HEK293T (cell line): ENCODE results near the gene B4GAT1.

Experiments
- CTCF ChIA-PET: fragments of 350-600 bp; formaldehyde crosslinking; extraction: SDS; loops from one replicate; lab custom pipeline; 2021; ENCODE audit warnings: antibody characterized with exemption, inconsistent platforms; lab: Yijun Ruan, JAX
- POLR2A ChIA-PET: fragments of 350-600 bp; formaldehyde crosslinking; extraction: SDS; loops from one replicate; lab custom pipeline; 2020; ENCODE audit warnings: antibody characterized with exemption, inconsistent platforms; lab: Yijun Ruan, JAX
- DNase-seq: peaks from one replicate; pipeline ENCODE4 v3.0.0; 2012; ENCODE audit warnings: mixed read lengths; ENCODE audit errors: extremely low spot score
- ARNT ChIP-seq: fragments of 450-650 bp; IDR thresholded peaks from 2 replicates; pipeline ENCODE4 v1.6.1; 2017; ENCODE audit warnings: mild to moderate bottlenecking
- BHLHE40 ChIP-seq: fragments of 450-650 bp; IDR thresholded peaks from 2 replicates; pipeline ENCODE4 v1.6.1; 2016; ENCODE audit warnings: mild to moderate bottlenecking, moderate library complexity, borderline replicate concordance
- CTBP1 ChIP-seq: fragments of 450-650 bp; IDR thresholded peaks from 2 replicates; pipeline ENCODE4 v1.6.1; 2016; ENCODE audit warnings: borderline replicate concordance
- ELF4 ChIP-seq: fragments of 450-650 bp; IDR thresholded peaks from 2 replicates; pipeline ENCODE4 v1.6.1; 2017; ENCODE audit warnings: antibody characterized with exemption
- FOXA1 ChIP-seq: fragments of 450-650 bp; IDR thresholded peaks from 2 replicates; pipeline ENCODE4 v1.6.1; 2016; ENCODE audit warnings: mild to moderate bottlenecking
- FOXK2 ChIP-seq: fragments of 450-650 bp; IDR thresholded peaks from 2 replicates; pipeline ENCODE4 v1.6.1; 2016; ENCODE audit warnings: mild to moderate bottlenecking
- FOXM1 ChIP-seq: fragments of 450-650 bp; IDR thresholded peaks from 2 replicates; pipeline ENCODE4 v1.6.1; 2017; ENCODE audit warnings: mild to moderate bottlenecking, borderline replicate concordance
- HDGF ChIP-seq: fragments of 450-650 bp; IDR thresholded peaks from 2 replicates; pipeline ENCODE4 v1.6.1; 2017; ENCODE audit warnings: antibody characterized with exemption, borderline replicate concordance
- L3MBTL2 ChIP-seq: fragments of 450-650 bp; conservative IDR thresholded peaks from 2 replicates; pipeline ENCODE4 v1.6.1; 2016; ENCODE audit warnings: mild to moderate bottlenecking
- LEF1 ChIP-seq: fragments of 450-650 bp; IDR thresholded peaks from 2 replicates; pipeline ENCODE4 v1.6.1; 2017; ENCODE audit warnings: mild to moderate bottlenecking, borderline replicate concordance
- NFRKB ChIP-seq: fragments of 450-650 bp; IDR thresholded peaks from 2 replicates; pipeline ENCODE4 v1.6.1; 2016; ENCODE audit warnings: mild to moderate bottlenecking, moderate library complexity
- SP1 ChIP-seq: fragments of 450-650 bp; IDR thresholded peaks from 2 replicates; pipeline ENCODE4 v1.6.1; 2017
- SUZ12 ChIP-seq: fragments of 450-650 bp; IDR thresholded peaks from 2 replicates; pipeline ENCODE4 v1.6.1; 2016; ENCODE audit warnings: mild to moderate bottlenecking
- TARDBP ChIP-seq: fragments of 450-650 bp; IDR thresholded peaks from 2 replicates; pipeline ENCODE4 v1.6.1; 2016
- ZNF384 ChIP-seq: fragments of 450-650 bp; IDR thresholded peaks from 2 replicates; pipeline ENCODE4 v1.6.1; 2016
- TF ChIP-seq, protein P1 (sequence below): fragments of 450-650 bp; IDR thresholded peaks from 2 replicates; pipeline ENCODE4 v1.6.1; 2016

B4GAT1 gene

DNA sequence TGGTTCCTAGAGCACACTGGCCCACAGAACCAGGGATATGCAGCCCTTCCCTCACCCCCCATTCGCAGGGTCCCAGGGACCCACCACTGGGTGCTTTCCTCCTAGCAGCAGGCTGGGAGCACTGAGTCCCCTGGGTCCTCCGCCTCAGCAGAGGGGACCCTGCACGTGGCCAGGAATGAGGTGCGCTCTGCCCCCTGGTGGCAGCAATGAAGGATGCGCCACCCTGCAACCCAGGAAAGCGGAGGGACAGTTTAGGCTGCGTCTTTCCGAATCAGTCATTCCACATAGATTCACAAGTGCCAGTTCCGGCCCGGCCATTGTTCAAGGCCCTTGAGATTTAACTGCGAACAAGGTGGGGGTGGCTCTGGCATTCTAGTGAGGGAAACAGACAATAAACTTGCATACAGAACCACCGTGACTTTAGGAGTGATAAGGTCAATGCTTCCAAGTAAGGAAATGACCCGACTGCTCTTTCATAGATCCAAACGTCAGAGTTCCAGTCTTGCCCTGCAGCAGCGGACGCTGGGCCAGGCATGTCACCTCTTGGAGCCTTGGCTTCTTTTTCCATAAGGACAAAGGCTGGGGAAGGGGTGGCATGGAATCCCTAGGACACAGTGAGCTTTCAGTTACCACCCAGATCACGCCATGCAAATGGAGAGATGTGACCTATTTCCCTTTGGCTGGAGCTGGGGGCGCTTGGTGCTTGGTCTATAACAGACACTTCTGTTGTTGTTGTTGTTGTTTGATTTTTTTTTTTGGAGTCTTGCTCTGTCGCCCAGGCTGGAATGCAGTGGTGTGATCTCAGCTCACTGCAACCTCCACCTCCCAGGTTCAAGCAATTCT, 18.9 kb downstream of the B4GAT1 start:
- peak; percentile 83 for TF ChIP-seq L3MBTL2
- no peak for TF ChIP-seq ZNF384
- TF ChIP-seq, protein P1, sequence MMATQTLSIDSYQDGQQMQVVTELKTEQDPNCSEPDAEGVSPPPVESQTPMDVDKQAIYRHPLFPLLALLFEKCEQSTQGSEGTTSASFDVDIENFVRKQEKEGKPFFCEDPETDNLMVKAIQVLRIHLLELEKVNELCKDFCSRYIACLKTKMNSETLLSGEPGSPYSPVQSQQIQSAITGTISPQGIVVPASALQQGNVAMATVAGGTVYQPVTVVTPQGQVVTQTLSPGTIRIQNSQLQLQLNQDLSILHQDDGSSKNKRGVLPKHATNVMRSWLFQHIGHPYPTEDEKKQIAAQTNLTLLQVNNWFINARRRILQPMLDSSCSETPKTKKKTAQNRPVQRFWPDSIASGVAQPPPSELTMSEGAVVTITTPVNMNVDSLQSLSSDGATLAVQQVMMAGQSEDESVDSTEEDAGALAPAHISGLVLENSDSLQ: no peak
- ChIA-PET POLR2A (no interaction called here), CTCF (interaction anchor here (0.6 to 2.2 kb wide), 6 partner anchors 16 to 509 kb away, joined by 3 to 11 read pairs (median 4); no protein-coding TSS in a partner anchor)
- peak; percentile 86 for DNase-seq

DNA sequence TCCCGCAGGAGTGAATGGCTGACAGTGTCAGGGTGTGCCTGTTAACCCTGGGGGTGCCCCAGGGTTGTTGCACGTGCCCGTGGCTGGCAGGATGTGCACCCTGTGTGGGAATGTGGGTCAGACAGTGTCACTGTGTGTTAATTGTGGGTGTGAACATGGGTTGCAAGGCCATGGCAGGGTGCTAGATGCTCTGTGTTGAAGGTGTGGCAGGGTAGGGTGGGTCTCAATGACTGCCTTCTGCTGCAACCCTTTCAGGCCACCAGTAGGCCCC, 19.5 kb downstream of the B4GAT1 start:
- CTCF ChIA-PET: no interaction called here

DNA sequence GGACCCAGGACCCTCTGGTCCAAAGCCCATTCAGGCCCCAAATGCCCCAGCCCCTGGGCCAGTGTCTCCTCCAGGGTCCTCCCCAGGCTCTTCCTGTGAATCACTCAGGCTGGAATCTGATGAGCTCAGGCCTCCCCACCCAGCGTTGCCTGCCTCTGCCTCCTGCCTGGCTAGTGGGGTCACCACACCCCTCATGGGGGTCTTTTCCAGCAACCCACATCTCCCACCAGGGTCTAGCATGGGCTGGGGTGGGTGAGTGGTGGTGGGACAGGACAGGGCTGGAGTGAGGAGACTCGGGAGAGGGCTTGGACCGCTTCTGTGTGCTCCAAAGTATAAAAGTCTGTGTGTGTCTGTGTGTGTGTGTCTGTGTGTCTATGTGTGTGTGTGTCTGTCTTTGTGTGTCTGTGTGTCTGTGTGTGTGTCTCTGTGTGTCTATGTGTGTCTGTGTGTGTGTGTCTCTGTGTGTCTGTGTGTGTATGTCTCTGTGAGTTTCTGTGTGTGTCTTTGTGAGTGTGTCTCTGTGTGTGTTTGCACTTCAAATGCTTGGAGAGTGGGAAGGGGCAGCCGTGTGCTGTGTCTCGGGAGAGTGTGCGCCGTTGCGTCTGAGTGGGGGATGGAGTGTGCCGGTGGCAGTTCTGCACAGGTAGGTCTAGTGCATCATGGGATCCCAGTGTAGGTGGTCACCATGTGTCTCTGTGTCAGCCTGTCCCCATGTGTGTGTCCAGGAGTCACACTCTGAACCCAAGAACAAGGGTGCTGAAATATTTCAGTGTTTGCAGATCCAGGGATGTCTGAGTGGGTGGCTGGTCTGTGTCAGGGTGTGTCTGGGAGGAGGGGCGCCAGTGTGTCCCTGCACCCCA, 20.0 kb downstream of the B4GAT1 start:
- DNase-seq: no peak

More for the DNA sequence above, 19.5 kb downstream of the B4GAT1 start:
- POLR2A ChIA-PET: no interaction called here
- TF ChIP-seq L3MBTL2 (no peak), TARDBP (no peak), BHLHE40 (no peak), HDGF (no peak), CTBP1 (no peak), ARNT (no peak), LEF1 (no peak), FOXK2 (no peak), FOXM1 (no peak), FOXA1 (no peak), SUZ12 (no peak), ZNF384 (no peak), NFRKB (no peak), SP1 (no peak), ELF4 (no peak)
- TF ChIP-seq, protein P1: no peak
- DNase-seq: no peak

DNA sequence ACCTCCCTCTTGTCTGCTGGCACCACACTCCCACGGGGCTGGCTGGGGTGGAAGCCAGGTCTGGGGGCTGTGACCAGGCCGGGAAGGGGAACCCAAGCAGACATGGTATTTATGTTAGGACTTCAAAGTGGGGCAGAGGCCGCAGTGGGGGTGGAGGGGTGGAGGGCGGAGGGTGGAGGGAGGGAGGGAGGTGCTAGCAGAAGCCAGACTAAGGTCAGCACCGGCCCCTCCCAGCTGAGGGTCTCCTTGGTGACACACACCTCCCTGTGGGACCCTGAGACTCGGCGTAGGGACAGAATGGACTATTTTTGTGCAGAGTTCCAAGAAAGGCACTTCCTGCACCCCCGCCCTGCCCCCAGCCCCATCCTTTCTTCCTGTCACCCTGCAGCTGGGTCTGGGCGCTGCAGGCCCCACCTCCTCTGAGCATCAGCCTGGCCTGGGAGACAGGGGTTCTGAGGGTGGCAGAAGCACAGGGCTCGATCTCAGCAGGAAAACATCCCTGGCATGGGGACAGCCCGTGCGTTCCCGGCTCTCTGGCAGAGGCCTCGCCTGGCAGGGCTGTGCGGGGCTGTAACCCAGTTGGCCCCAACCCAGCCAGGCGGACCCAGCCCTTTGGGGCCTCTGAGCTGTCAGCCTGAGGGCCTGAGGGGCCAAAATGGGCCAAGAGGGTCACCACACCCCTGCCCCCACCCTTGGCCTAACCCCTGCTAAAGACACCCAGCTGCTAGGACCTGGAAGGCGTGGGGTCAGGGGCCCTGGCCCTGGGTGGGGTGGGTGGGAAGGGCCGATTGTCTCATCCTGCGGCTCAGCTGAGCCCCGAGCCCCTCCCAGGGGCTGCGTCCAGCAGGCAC, 20.9 kb downstream of the B4GAT1 start:
- POLR2A ChIA-PET: interaction anchor here (1.0 to 1.3 kb wide), 2 partner anchors 14 to 15 kb away, joined by 3 to 5 read pairs; no protein-coding TSS in a partner anchor
- CTCF ChIA-PET: interaction anchor here (0.9 to 1.2 kb wide), 2 partner anchors 14 to 15 kb away, joined by 5 to 10 read pairs; no protein-coding TSS in a partner anchor
- TF ChIP-seq FOXK2: no peak
- DNase-seq: no peak

More for the DNA sequence above, 20.0 kb downstream of the B4GAT1 start:
- POLR2A ChIA-PET: interaction anchor here (1.0 to 1.3 kb wide), 2 partner anchors 15 to 16 kb away, joined by 3 to 5 read pairs; no protein-coding TSS in a partner anchor
- TF ChIP-seq CTBP1 (no peak), FOXM1 (no peak), ELF4 (no peak), ARNT (no peak), SUZ12 (no peak), TARDBP (no peak), NFRKB (no peak), ZNF384 (no peak), HDGF (no peak)
- CTCF ChIA-PET: interaction anchor here (0.9 to 1.2 kb wide), 2 partner anchors 15 to 16 kb away, joined by 5 to 10 read pairs; no protein-coding TSS in a partner anchor

DNA sequence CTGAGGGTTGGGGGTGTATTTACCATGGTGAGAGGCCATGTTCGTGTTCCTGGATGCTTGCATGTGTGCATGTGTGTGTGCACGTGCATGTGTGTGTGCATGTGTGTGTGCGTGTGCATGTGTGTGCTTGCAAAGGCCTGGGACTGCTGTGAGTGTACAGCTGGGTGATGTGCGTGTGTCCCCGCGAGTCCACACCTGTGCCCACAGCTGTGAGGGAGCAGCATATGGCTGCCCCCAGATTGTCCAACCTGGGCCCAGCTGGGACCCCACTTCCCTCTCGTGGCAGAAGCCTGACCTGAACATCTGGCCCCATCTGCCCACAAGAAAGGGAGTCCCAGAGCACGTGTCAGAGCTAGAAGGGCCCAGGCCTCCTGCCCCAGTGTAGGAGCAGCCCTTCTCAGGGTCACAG, 22.2 kb downstream of the B4GAT1 start:
- POLR2A ChIA-PET: interaction anchor here (1.0 kb wide), 1 partner anchor 21 kb away, joined by 3 read pairs; no protein-coding TSS in a partner anchor
- no peak for TF ChIP-seq L3MBTL2
- no peak for TF ChIP-seq HDGF
- TF ChIP-seq CTBP1: no peak
- no peak for TF ChIP-seq ZNF384
- TF ChIP-seq BHLHE40: no peak
- TF ChIP-seq FOXM1: no peak
- CTCF ChIA-PET: interaction anchor here (2.3 kb wide), 1 partner anchor 14 kb away, joined by 7 read pairs; no protein-coding TSS in a partner anchor
- no peak for DNase-seq

DNA sequence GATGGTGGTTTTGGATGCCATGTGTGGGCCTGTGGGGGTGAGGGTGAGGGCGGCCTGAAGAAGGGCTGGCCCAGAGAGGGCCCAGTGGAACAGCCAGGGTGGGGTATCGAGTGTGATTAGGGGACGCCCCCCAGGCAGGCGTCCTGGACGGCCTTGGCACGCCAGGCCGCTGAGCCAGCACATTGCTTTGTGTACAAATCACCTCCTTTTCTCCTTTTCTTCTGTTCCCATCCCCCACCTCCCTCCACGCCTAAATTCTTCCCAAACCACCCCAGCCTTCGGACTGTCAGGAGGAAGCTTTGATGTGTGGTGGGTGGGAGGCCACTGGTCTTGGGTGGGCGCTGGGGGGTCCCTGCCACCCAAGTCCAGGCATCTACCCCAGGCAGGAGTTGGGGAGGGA, 22.8 kb downstream of the B4GAT1 start:
- TF ChIP-seq FOXA1 (no peak), HDGF (no peak), FOXM1 (no peak), LEF1 (no peak), TARDBP (no peak), BHLHE40 (no peak), ELF4 (no peak), FOXK2 (no peak), NFRKB (no peak), CTBP1 (no peak), SP1 (no peak), ZNF384 (no peak)
- DNase-seq: no peak
- ChIA-PET CTCF (interaction anchor here (2.3 kb wide), 1 partner anchor 13 kb away, joined by 7 read pairs; no protein-coding TSS in a partner anchor), POLR2A (interaction anchor here (1.0 kb wide), 1 partner anchor 22 kb away, joined by 3 read pairs; no protein-coding TSS in a partner anchor)
